Ramos (cell line): ENCODE results near the gene CYP19A1.

ENCODE experiments used
- in situ Hi-C: fragments of 300-500 bp; cut with MboI; formaldehyde crosslinking; loops from one replicate; pipeline ENCODE4 v1.14.3; 2022; ENCODE audit warnings: low sequenced_read_pairs; ENCODE audit not compliant: unreplicated experiment

Gene CYP19A1

DNA sequence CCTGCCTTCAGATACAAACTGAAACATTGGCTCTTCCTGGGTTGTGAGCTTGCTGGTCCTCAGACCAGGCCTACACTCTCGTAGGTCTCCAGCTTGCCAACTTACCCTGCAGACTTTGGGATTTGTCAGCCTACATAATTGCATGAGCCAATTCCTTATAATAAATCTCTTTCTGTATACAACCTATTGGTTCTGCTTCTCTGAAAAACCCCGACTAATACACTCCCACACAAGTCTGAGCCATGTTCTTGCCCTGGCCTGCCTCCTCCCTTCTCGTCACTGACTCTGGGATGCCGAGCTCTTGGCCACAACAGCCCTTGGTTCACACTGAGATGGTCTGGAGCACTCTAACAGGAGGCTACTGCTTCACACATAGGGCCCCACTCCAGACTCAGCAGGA lies 9.5 kb downstream of the CYP19A1 start:
- in situ Hi-C loops, result no loop called here

DNA sequence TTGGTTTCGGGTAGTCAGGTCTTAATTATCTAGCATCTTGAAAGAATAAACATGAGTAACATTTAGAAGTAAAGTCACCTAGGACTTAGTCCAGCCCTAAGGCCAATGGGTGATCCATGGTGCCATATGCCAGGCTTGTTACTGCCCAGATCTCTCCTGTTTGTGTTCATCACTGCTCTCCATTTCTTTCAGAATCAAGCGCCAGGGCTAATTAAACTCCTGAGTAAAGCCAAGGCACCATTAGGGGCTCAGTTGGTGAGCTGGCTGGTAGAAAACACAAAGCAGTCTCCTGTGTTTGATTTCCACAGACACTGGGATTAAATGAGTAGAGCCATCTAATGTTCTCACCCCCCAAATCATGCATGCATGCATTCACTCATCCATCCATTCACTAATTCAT lies 11.3 kb downstream of the CYP19A1 start:
- in situ Hi-C loops, result no loop called here

DNA sequence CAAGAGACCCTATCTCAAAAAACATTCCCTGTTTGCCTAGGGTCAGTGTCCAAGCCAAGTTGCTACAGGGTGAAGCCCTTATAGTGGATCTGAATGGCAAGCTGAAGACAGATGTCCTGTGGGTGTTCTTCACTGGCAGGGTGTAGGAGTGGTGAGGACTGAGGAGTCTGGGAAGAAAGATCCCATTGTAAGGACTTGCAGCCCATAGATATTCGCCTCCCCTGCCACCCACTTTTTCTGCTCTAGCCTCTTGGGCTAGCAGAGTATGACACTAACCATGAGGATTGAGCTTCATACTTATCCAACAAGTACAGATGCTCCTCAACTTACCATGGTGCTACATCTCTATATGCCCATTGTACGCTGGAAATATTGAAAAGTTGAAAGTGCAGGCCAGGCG lies 13.2 kb downstream of the CYP19A1 start:
- in situ Hi-C loops, result no loop called here

DNA sequence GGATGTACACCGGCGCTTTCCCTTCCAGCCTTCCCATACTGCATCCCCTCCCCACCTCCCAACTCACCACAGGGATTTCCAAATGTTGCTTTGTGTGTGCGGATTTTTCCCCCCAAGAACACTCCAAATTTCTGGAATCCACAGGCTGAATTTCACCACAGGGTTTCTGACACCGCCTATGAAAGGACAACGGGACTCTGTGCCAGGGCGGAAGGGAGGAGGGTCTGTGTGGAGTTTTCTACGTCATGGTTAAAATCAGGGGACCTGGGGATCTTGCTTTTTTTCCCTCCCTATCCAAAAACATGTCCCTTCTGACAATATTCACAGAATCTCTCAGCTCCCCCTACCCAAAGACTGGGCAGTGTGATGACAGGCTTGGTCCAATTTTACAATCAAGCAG lies 14.6 kb downstream of the CYP19A1 start:
- in situ Hi-C loops, result no loop called here

DNA sequence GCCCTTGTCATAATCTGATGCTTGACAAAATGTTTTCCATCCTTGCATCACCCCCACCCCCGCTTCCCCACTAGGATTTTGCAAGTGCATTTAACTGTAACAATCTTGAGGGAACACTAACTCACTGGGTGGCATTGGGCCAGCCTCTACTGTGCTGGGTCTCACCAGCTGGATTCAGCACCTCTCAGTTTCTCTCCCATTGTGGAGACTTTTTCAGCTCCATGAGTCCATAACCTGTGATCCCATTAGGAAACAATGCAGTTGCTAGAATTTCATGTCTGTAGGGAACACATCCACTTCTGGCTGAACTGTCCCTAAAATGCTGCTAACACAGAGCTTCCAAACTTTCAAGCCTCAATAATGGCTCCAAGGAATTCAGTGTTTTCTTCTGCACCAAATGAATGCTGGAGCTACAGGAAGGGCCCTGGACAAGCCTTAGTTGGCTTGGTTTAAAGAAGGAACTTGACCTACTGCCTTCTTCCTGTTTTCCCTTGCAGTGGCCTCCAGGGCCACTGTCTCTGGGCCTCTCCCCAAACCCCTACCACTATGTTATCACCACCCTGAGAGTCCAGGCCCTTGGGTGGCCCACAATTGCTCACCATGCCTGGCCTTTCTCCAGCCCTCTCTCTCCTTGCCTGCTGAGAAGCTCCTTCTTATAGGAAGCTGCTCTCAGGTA lies 15.6 kb downstream of the CYP19A1 start:
- in situ Hi-C loops, result no loop called here

DNA sequence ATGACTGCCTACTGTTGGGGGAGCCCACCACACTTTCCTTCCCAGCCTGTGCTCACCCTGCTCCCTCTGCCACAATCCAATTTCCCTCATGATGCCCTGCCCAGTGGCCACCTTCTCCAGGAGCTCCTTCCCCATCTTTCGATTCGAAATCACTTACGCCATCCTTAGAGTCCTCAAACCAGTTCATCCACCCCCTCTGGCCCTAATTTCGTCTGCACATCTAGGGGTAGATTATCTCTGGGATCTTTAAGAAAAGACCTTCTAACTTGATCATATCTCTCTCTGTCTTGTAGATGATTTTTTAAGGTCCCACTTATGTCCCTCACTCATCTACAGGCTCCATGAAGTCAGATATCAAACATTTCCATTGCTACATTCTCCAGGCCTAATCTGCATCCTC lies 17.1 kb downstream of the CYP19A1 start:
- in situ Hi-C loops, result no loop called here

DNA sequence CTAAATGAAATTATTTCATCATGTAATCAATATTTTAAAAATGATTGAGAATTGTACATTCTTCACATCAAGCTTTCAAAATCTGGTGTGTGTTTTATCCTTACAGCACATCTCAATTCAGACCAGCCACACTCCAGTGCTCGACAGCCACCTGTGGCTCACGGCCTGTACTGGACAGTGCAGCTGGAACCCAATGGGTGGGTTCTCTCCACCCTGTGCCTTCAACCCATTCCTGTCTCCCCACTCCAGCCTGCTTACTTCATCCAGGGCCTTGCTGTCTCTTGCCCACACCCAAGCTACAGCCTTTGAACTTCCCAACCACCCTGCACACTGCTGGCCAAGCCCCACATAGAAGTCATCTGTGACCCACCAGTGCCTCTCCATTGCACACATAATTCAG lies 17.6 kb downstream of the CYP19A1 start:
- in situ Hi-C loops, result no loop called here

DNA sequence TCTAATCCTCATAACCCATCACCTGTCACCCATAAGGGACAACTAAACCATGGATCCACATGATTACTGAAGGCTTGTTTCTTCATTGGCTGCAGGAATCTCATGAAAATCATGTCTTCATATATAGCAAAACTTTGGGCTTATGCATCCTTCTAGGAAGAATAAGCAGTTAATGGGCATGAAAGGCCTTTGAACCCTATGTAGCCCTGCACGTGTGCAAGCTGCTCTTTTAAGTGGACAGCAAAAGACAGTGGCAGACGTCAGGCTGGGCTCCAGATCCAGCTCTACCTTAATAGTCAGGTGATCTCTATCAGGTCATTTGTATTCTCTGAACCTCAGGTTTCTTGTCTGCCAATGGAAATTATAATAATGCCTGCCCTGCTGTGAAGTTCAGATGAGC lies 18.9 kb downstream of the CYP19A1 start:
- in situ Hi-C loops, result no loop called here

DNA sequence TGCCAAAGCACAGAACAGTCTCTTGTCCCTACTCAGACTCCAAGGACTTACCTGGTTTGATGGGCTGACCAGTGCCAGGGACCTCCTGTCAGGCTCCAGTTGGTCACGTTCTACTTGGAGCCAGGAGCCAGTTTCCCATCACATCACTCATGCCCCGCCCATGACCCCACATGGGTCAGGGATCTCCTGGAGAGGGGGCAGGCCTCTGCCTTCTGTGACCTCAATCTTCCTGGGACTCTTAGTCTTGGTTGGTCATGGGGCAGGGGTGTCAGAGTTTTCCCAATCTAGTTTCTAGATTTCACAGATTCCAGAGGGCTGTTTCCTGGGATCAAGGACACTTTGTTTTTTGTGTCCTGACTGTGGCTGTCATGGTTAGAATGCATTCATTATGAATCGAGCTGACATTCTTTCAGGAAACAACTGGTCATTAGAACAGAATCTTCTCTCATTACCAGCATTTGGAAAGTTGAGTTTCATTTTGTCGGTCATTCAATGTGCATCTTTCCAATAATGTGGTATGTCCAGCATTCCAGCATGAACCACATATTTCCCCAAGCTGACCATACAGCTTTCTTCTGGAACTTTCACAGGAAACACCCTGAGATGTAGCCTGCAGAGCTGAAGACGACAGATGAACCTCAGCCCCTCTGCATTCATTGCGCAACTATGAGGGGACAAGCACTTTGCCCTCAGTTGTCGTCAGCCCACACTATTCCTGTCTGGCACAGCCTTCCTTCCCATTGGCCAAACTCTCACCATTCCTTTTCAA lies 19.8 kb downstream of the CYP19A1 start:
- in situ Hi-C loops, result no loop called here

DNA sequence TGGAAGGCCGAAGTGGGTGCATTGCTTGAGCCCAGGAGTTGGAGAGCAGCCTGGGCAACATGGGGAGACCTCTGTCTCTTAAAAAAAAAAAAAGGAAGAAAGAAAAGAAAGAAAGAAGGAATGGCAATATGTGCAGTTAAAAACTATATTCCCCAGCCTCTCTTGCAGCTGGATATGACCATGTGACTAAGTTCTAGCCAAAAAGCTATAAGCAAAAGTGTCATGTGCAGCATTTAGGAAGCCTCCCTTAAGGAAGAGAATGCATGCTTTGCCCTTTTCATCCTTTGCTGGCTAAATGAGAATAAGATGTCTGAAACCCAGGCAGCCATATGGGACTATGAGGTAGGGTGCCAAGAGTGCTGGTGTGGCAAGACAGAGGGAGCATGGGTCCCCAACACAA lies 21.8 kb downstream of the CYP19A1 start:
- in situ Hi-C loops, result no loop called here

DNA sequence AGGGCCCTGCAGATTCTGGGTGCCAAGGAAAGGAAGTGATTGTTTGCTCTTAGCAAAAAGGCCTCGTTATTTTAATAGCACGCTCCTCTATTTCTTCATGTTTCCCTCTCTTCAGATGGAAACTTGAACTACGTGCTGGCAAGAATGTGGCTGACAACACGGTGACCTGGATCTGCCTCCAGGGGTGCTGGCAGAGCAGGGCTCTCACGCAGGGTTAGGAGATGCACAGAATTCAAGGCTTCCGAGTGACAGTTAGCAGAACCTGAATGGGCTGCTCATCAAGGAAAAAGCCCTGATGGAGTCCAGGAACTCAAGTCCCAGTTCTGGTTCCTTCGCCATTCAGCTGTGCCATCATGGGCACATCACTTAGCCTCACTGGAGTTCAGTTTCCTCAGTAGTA lies 22.7 kb downstream of the CYP19A1 start:
- in situ Hi-C loops, result no loop called here

DNA sequence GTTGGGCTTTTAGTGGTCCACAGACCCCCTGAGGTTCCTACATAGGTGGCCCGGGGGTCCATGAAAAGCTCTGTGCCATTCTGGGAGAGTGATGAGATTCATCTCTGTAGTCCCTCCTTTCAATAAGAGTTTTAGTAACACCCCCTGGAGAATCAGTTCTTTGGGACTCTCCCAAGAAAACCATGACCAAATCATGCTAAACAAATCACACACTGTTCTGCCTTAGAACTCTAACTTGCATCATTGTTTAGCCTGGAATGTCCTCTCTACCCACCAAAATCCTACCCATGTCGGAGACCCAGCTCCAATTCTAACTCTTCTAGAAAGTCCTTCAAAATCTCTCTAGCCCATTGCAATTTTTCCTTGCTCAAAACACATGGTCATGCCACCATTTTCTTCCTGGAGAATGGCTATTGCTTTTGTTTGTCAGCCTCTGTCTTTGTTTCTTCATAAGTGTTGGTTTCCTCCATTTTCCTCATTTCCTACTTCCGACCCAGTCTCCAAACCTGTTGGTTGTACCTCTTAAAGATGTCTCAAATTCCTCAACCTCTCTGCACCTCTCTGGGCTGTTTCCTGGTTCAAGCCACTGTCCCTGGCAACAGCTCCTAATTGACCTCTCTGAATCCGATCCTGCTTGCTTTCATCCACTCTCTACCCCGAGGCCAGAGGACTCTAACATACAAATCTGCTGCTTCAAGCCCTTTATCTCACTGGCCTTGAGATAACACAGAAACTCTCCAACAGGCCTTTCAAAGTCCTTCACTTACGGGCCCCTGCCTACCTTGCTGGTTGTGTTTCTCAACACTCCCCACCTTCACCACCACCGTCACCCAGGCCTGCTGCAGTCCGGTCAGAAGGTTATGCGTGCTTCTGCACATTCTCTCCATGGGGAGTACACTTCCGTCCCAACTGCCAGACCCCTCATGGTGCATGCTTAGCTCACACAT lies 23.7 kb downstream of the CYP19A1 start:
- in situ Hi-C loops, result no loop called here

DNA sequence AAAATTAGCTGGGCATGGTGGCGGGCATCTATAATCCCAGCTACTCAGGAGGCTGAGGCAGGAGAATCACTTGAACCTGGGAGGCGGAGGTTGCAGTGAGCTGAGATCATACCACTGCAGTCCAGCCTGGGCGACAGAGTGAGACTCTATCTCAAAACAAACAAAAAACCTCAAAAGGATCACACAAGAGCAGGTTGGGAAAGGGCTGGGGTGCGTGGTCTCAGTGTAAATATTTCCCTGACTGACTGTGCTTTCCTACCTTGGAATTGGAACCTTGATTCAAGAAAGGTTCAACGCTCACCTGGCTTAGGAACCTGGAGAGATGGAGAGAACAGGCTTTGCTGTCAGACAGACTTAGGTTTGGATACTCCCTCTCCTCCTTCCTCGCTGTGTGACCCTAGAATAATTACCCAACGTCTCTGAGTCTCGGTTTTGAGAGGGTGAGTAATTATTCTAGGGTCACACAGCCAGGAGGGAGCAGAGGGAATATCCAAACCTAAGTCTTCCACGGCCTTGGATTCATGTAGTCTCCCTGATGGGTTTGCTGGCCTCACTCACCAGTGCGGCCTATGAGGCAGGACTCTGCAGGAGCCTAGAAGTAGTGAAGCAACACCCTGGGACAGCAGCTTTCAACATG lies 24.6 kb downstream of the CYP19A1 start:
- in situ Hi-C loops, result no loop called here

DNA sequence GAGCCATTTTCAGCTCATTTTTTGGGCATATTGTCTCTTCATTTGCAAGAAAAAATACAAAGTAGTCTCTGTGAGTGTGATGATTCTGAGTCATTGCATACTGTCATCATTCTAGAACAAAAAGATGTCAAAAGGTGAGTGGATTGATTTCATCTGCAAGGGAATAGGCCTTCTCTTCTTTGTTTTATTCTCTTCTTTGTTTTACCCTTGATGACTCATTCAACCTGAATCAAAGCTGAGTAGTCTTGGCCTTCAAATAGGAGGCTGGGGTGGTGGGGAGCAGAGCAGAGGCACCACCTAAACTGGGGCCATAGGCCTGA lies 25.4 kb downstream of the CYP19A1 start:
- in situ Hi-C loops, result no loop called here

DNA sequence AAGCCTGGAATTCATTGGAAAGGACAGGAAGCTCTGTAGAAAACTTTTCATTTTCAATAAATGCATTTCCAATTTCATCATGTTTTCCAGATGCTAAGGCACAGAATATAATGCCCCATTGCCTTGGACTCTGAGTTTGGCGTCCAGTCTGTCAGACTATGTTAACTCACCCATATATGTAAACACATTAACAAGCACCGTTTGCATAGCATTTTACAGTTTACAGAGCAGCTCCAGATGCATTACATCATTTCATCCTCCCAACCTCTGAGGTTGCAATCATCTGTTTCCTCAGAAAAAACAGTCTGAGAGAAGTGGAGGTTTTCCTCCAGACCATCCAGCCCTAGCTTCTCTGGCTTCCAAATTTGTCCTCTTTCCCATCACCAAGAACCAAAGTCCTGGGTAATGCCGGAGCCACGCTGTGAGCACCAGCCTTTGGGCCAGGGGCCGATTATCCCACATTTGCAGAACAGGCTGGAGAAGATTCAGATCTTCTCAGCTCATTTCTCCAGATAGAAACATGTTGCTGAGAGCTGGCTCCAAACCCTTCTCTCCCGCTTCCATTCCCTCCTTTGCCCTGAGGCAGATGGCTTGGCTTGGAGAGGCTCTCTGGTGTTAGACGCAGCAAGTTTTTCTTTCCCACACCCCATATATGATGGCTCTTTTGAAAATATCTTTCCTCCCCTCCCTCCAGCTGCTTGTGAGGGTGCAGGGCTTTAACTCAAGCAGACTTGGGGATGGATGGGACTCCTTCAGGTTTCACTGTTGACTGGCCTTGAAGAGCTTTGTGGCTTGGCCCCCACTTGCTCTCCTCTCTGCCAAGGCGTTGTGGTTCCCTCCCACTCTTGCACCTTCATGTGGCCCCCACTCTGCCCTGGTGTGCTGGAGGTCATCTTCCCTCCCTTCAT lies 26.0 kb downstream of the CYP19A1 start:
- in situ Hi-C loops, result no loop called here

DNA sequence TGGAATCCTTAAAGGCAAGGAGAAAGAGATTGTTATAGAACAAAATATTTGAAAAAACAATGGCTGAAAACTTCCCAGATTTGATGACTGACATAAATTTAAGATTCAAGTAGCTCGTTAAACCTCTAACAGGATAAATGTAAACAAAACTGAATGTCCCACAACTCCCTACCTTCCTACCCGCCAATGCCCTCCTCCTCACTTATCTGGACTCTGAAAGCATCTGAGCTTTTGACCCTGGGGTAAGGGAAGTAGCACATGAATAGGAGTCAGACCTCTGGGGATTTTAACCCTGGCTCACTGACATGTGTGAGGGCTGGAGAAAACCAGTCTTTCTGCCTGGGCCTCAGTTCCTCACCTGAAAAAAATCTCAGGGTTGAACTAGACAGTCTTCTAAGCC lies 26.9 kb downstream of the CYP19A1 start:
- in situ Hi-C loops, result no loop called here

DNA sequence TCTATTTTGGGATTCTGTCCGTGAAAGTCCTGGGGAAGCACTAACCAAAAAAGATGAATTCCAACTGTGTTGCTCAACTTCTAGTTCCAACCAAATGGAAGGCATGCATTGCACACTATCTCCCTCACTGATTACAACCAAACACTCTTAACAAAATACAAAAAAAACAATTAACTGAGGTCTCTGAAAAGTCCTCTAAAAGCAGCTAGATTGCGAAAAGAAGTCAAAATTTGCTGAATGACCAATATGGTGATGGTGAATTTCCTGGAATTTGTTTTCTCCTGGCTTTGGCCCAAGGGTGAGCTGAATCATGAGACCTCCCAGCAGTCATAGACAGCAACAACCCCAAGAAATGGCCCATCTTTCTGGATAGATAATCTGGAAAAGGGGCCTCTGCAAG lies 28.3 kb downstream of the CYP19A1 start:
- in situ Hi-C loops, result no loop called here

DNA sequence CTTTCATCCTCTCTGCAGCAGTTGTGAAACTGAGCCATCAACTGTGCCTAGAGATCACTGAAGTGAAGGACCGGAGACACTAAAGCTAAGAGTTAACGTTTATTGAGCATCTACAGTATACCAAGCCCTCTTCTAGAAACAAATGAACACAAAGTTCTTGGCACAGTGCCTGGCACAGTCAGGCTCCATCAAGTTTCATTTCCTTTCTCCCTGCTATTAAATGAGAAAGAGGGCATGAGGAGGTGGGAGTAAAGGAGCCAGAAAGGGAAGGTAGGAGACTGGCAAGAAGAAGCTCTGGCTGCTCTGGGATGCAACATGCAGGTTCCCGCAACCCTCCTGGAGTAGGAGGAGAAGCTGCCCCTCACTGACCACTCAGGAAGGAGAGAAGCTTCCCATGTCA lies 30.6 kb downstream of the CYP19A1 start:
- in situ Hi-C loops, result no loop called here

DNA sequence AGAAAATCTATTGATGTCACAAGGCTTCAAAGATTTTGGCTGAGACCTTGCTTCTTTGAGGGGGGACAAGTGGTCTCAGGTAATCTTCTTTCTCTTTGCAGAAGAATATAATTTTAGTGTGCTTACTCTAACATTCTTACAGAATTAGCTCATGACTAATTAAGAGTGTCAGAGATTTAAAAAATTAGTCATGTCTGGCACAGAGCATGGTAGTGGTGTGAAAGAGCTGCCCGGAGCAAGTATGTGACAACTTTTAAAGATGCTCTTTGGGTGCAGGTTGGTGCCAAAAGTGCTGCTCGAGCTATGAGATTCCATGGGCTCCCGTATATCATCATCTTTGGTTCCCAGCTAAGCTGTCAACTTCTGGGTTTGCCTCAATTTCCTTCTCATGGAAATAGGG lies 31.1 kb downstream of the CYP19A1 start:
- in situ Hi-C loops, result no loop called here
